Body of pancreas (tissue), 4 donors: ENCODE measurements around the gene CATSPERZ. TPM values are rescaled to one million over a fixed set of nuclear protein-coding genes. Genes with fewer than 3 reads are reported as not detected.
A peak's percentile ranks its signal among the peaks of the same experiment; 100 is the strongest.
"Not testable (repeated sequence)": the region's sequence is repeated elsewhere in the genome, so short reads cannot be mapped to it uniquely, and the experiment has no call there.

Experiments used
- ATAC-seq: fragments of 150-250 bp; one replicate; pipeline ENCODE4 v1.9.1; 2016
- DNase-seq, 4 donors: peaks; one replicate each; pipeline ENCODE4 v3.0.0-alpha.2; 2019
- H3K27ac ChIP-seq, 4 donors: fragments of 200-600 bp; sonication (generic); 1 replicate in 3 of 4; 2 replicates in 1 of 4; pipeline versions ENCODE4 v1.5.1 to v1.6.1; 2016 to 2019; ENCODE audit warnings: mild to moderate bottlenecking in 1 of 4, mixed read lengths in 1 of 4, moderate library complexity in 1 of 4
- H3K27me3 ChIP-seq, 2 donors: fragments of 200-600 bp; sonication (generic); one replicate each; pipeline ENCODE4 v1.6.0; 2016; ENCODE audit warnings: mild to moderate bottlenecking in 1 of 2
- H3K36me3 ChIP-seq, 2 donors: fragments of 200-600 bp; sonication (generic); replicated peaks in 1 of 2; 2 replicates each; pipeline ENCODE4 v1.5.1; 2016; ENCODE audit warnings: low read depth in 2 of 2; ENCODE audit not compliant: insufficient read depth in 1 of 2
- H3K4me1 ChIP-seq: fragments of 200-600 bp; sonication (generic); one replicate; pipeline ENCODE4 v1.6.0; 2016
- H3K4me3 ChIP-seq, 2 donors: fragments of 200-600 bp; sonication (generic); 1 replicate in 1 of 2; 2 replicates in 1 of 2; pipeline ENCODE4 v1.5.1; 2016 to 2019
- H3K9me3 ChIP-seq, 3 donors: fragments of 200-600 bp; sonication (generic); 1 replicate in 2 of 3; 2 replicates in 1 of 3; pipeline ENCODE4 v1.5.1; 2016
- CTCF ChIP-seq, 7 experiments: fragments of 450-650 bp in 4 of 7; fragments of 200-600 bp in 3 of 7; sonication (generic) in 3 of 7; IDR thresholded peaks; one replicate each; pipeline ENCODE4 v1.5.1; 2016 to 2019; ENCODE audit warnings: antibody characterized with exemption in 7 of 7
- POLR2A ChIP-seq, 3 donors: fragments of 450-650 bp; IDR thresholded peaks; one replicate each; pipeline ENCODE4 v1.6.1; 2016; ENCODE audit warnings: antibody characterized with exemption in 3 of 3, mild to moderate bottlenecking in 2 of 3
- WGBS, 2 donors: methylation state at CpG; one replicate each; pipeline ENCODE4 v1.1.5; 2017; 5-methylcytosine and 5-hydroxymethylcytosine counted together
- intact Hi-C: fragments of 100-400 bp; cut with DNase I; formaldehyde crosslinking; loops from one replicate; pipeline ENCODE4 v1.15.1; 2023
- total RNA-seq, 2 donors: library from RNA; depleted of rRNA; stranded (reverse); fragments of >200 nt; gene quantifications; one replicate each; pipeline ENCODE4 v1.1.0, GENCODE V29; 2016

The CATSPERZ gene
- total RNA-seq, 2 donors from 2014 or later, result 2.3 TPM; not detected in 1

GRCh38 chr11:64306563-64306875 lies 6.4 kb downstream of the CATSPERZ start:
- Histone ChIP-seq H3K36me3 (no peaks in the 10 kb centered on the region), H3K27me3 (no peaks in the 10 kb centered on the region), H3K4me1 (peaks cover 28% of the 10 kb centered on the region), H3K4me3 (peak overlapping the region; percentile 40 to 58), H3K9me3 (no peaks in the 10 kb centered on the region), H3K27ac (peak overlapping the region; percentile 86 to 97 (median 94))
- DNase-seq (no peak), ATAC-seq (no peak)
- WGBS, 2 donors, result 8 to 31% methylated on average over 5 to 9 of the region's 9 CpGs
- intact Hi-C loops, result no loop called here
- peak in 1 of 3 donors; percentile 1 for TF ChIP-seq POLR2A (IDR thresholded peaks at IDR 0.05)
- TF ChIP-seq CTCF (IDR thresholded peaks at IDR 0.05), result no peak

GRCh38 chr11:64306876-64307622 lies 6.9 kb downstream of the CATSPERZ start:
- Histone ChIP-seq H3K9me3 (no peaks in the 10 kb centered on the region), H3K4me1 (peaks cover 28% of the 10 kb centered on the region), H3K36me3 (no peaks in the 10 kb centered on the region), H3K4me3 (peak overlapping the region; percentile 40 to 58), H3K27ac (peak overlapping the region; percentile 86 to 97 (median 94)), H3K27me3 (no peaks in the 10 kb centered on the region)
- no peak for ATAC-seq
- 22 to 57% methylated on average over 4 to 14 of the region's 15 CpGs for WGBS, 2 donors
- TF ChIP-seq POLR2A (IDR thresholded peaks at IDR 0.05), result no peak
- TF ChIP-seq CTCF (IDR thresholded peaks at IDR 0.05), result no peak
- intact Hi-C loops, result no loop called here
- DNase-seq, result peak; percentile 58 to 78 (median 73)

GRCh38 chr11:64307795-64308194 lies 7.6 kb downstream of the CATSPERZ start:
- DNase-seq, H3K9me3 ChIP-seq, H3K27ac ChIP-seq, H3K27me3 ChIP-seq, intact Hi-C loops, ATAC-seq, H3K4me3 ChIP-seq, H3K36me3 ChIP-seq: not testable (repeated sequence)
- 86 to 95% methylated on average over 5 of the region's 5 CpGs for WGBS, 2 donors
- H3K4me1 ChIP-seq, result peaks cover 28% of the 10 kb centered on the region

GRCh38 chr11:64312947-64313346 lies 12.8 kb downstream of the CATSPERZ start:
- Histone ChIP-seq H3K36me3 (peaks cover 0 to 3% of the 10 kb centered on the region in 2 donors), H3K27me3 (no peaks in the 10 kb centered on the region), H3K9me3 (no peaks in the 10 kb centered on the region), H3K4me3 (no peak overlapping the region), H3K4me1 (peaks cover 12% of the 10 kb centered on the region), H3K27ac (peak overlapping the region in 1 of 4 donors; percentile 10)
- 91 to 92% methylated on average over 10 of the region's 10 CpGs for WGBS, 2 donors
- intact Hi-C loops, result no loop called here
- no peak for DNase-seq
- TF ChIP-seq CTCF (IDR thresholded peaks at IDR 0.05) (no peak), POLR2A (IDR thresholded peaks at IDR 0.05) (no peak)
- ATAC-seq, result no peak

GRCh38 chr11:64313491-64314145 lies 13.5 kb downstream of the CATSPERZ start:
- 88 to 91% methylated on average over 10 to 13 of the region's 18 CpGs for WGBS, 2 donors
- H3K36me3 ChIP-seq, result peaks cover 0 to 3% of the 10 kb centered on the region in 2 donors
- DNase-seq (no peak), ATAC-seq (no peak)
- no peaks in the 10 kb centered on the region for H3K27me3 ChIP-seq
- no peaks in the 10 kb centered on the region for H3K9me3 ChIP-seq
- peak overlapping the region in 2 of 4 donors; percentile 8 to 43 for H3K27ac ChIP-seq
- TF ChIP-seq POLR2A (IDR thresholded peaks at IDR 0.05) (no peak), CTCF (IDR thresholded peaks at IDR 0.05) (no peak)
- intact Hi-C loops, result no loop called here
- peaks cover 12% of the 10 kb centered on the region for H3K4me1 ChIP-seq
- no peak overlapping the region for H3K4me3 ChIP-seq
